ENCODE data around the gene BICD2.

BICD2 gene

DNA sequence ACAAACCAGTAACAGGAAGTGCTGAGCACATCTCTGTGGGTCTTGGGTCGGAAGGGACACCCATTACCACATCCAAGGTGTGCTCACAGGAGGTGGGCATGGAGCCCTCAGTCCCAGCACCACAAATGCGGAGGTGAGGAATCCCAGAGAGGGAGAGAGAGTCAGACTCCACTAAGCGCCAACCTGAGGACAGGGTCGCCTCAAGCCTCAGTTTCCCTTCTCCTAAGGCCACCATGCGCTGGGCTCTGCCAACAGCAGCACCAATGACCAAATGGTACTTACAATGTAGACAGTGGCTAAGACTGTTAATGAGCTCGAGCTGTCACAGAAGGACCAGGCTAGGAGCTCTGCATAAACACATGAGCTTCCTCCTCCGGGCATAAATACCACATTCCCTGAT is 43.1 kb downstream of the BICD2 start:
- peak overlapping the region; percentile 22 for H3K27ac Mint-ChIP-seq
- TF ChIP-seq, protein P1, sequence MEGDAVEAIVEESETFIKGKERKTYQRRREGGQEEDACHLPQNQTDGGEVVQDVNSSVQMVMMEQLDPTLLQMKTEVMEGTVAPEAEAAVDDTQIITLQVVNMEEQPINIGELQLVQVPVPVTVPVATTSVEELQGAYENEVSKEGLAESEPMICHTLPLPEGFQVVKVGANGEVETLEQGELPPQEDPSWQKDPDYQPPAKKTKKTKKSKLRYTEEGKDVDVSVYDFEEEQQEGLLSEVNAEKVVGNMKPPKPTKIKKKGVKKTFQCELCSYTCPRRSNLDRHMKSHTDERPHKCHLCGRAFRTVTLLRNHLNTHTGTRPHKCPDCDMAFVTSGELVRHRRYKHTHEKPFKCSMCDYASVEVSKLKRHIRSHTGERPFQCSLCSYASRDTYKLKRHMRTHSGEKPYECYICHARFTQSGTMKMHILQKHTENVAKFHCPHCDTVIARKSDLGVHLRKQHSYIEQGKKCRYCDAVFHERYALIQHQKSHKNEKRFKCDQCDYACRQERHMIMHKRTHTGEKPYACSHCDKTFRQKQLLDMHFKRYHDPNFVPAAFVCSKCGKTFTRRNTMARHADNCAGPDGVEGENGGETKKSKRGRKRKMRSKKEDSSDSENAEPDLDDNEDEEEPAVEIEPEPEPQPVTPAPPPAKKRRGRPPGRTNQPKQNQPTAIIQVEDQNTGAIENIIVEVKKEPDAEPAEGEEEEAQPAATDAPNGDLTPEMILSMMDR (IDR thresholded peaks at IDR 0.05) = no peak
- no peaks in the 10 kb centered on the region for H3K9me3 Mint-ChIP-seq
- peaks cover 23% of the 10 kb centered on the region for H3K4me1 Mint-ChIP-seq
- H3K27me3 Mint-ChIP-seq (ENCODE audit: low read depth, poor library complexity) = no peaks in the 10 kb centered on the region
- H3K36me3 Mint-ChIP-seq (ENCODE audit: low read depth) = peaks cover 23% of the 10 kb centered on the region
- no peak overlapping the region for H3K4me3 Mint-ChIP-seq
- DNase-seq = no peak

DNA sequence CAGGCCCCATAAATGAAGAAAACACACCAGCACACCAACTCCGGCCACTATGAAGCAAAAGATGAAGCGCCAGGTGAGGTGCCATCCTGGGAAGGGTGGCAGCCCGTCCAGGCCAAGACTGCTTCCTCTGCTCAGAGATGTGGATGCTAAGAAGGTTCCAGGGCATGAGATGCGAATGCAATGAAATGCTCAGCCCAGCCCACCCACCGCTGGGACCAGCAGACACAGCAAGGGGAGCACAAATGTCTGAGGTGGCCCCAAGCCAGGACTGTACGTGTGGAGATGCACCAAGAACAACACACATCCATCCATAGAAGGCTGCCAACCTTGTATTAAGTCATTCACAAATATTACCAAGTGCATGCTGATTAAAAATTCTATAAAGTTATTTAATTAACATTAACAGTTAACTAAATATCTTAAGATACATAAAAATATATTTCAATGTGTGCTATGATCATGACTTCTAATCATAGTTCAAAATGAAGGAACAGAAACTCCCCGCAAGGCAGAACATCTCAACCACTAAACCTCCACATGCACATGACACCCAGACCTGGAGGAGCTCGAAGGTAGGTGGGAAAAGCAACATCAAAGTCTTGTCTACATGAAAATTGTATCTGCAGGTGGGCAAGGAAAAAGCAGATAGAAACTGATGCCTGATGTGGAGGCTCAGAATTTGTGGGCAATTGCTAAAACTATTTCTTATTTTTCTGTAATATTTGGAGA is 43.7 kb downstream of the BICD2 start:
- no peak for DNase-seq
- H3K27ac Mint-ChIP-seq = no peak overlapping the region
- no peak overlapping the region for H3K4me3 Mint-ChIP-seq
- peaks cover 23% of the 10 kb centered on the region for H3K36me3 Mint-ChIP-seq (ENCODE audit: low read depth)
- TF ChIP-seq, protein P1 (IDR thresholded peaks at IDR 0.05) = no peak
- no peaks in the 10 kb centered on the region for H3K9me3 Mint-ChIP-seq
- H3K4me1 Mint-ChIP-seq = peaks cover 17% of the 10 kb centered on the region
- H3K27me3 Mint-ChIP-seq (ENCODE audit: low read depth, poor library complexity) = no peaks in the 10 kb centered on the region

DNA sequence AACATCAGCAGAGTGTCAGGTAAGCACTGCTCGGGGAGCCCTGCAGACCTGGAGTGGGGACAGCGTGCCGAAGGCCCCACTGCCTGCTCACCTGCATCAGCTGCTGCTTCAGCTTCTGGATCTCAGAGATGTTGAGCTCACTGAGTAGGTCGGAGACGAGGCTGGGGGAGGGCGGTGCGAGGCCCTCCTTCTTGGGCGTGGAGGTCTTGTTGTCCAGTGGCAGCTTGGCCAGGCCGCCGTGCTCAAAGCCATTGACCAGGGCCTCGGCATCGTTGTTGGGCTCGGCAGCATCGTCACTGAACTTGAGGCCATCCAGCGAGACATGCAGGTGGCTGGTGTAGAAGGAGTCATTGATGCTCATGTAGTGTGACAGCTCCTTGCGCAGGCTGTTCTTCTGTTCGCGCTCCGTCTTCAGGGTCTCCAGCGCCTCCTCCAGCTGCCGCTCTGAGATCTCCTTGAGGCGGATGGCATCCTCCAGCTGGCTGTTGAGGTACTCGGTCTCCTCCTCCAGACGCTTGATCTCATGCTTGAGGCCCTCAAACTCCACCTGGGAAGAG is 44.3 kb downstream of the BICD2 start:
- H3K27ac Mint-ChIP-seq = no peak overlapping the region
- no peaks in the 10 kb centered on the region for H3K27me3 Mint-ChIP-seq (ENCODE audit: low read depth, poor library complexity)
- no peak for DNase-seq
- H3K4me3 Mint-ChIP-seq = no peak overlapping the region
- peaks cover 23% of the 10 kb centered on the region for H3K36me3 Mint-ChIP-seq (ENCODE audit: low read depth)
- H3K9me3 Mint-ChIP-seq = no peaks in the 10 kb centered on the region
- TF ChIP-seq, protein P1 (IDR thresholded peaks at IDR 0.05) = no peak
- peaks cover 15% of the 10 kb centered on the region for H3K4me1 Mint-ChIP-seq

DNA sequence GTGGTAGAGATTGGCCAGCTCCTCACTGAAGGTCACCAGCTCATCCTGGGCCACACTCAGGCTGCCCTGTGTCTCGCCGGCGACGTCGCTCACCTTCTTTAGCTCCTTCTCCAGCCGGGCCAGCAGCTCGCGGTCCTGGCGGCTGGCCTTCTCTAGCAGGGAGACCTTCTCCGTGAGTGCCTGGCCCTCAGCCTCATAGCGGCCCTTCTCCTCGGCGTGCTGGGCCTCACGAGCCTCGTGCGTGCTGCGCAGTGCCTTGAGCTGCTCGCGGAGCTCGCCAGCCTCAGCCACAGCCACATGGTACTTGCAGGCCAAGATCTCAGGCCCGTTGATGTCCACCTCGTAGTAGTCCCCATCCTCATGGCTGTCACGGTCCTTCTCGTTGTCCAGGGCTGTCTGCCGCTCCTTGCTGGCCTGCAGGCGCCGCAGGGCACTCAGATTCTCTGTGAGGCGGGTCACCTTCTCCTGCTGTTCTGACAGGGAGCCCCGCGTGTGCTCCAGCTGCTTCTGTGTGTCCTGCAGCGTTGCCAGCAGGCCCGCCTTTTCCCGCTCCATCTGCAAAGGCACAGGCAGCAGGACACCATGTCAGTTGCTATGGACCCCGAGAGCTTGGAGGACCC is 45.5 kb downstream of the BICD2 start:
- Mint-ChIP-seq H3K27ac (no peak overlapping the region), H3K36me3 (ENCODE audit: low read depth) (peaks cover 23% of the 10 kb centered on the region)

DNA sequence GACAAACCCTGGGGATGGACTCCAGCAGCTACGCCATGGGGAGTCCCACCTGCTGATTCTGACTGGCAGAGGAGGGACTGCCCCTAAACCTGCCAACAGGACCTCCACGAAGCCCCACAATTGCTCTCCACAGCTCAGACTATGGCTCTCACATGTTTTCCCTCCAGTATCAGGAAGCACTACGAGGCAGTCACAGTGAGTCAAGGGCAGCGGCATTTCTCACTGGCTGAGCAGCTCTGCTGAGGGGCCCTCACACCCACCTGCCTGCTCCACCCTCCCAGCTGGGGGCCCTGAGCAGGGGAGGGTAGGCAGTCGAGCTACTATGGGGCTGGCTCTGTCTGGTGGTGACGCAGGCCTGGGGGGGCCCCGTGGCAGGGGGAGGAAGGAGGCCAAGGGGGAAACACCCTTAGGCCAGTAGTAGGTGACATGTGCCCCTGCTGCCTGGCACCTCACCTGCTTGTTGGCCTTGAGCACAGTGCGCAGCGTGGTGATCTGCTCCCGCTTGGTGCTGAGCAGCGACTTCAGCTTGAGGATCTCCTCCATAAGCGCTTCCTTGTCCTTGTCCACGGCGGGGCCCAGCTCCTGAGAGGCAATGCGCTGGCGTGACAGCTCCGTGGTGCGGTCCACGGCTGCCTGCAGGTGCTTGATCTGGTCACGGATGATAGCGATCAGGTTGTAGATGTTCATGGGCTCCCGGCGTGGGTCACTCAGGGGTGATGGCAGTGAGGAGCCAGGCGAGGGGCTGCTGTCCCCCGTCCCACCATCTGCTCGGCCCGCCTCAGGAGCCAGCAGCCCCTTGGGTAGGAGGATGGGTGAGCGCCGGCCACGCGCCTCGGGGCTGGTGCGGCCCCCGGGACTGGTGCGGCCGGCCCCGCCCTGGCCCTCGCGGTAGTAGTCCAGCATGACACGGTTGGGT is 46.3 kb downstream of the BICD2 start:
- H3K27ac Mint-ChIP-seq = no peak overlapping the region
- H3K36me3 Mint-ChIP-seq (ENCODE audit: low read depth) = peaks cover 27% of the 10 kb centered on the region
- no peak for DNase-seq
- H3K4me3 Mint-ChIP-seq = no peak overlapping the region
- peaks cover 3% of the 10 kb centered on the region for H3K4me1 Mint-ChIP-seq
- H3K9me3 Mint-ChIP-seq = no peaks in the 10 kb centered on the region
- H3K27me3 Mint-ChIP-seq (ENCODE audit: low read depth, poor library complexity) = no peaks in the 10 kb centered on the region
- TF ChIP-seq, protein P1 (IDR thresholded peaks at IDR 0.05) = no peak

More for the DNA sequence above, 45.5 kb downstream of the BICD2 start:
- TF ChIP-seq, protein P1 (IDR thresholded peaks at IDR 0.05) = no peak
- no peaks in the 10 kb centered on the region for H3K27me3 Mint-ChIP-seq (ENCODE audit: low read depth, poor library complexity)
- H3K4me3 Mint-ChIP-seq = no peak overlapping the region
- DNase-seq = no peak
- no peaks in the 10 kb centered on the region for H3K9me3 Mint-ChIP-seq
- peaks cover 10% of the 10 kb centered on the region for H3K4me1 Mint-ChIP-seq

Measured in nephron progenitor cell (in vitro differentiated cells).